ENCODE measurements around the gene TUBG2.

GRCh38 chr17:42677921-42678781 lies 19.1 kb downstream of the TUBG2 start:
- no peak for TF ChIP-seq CTCF (conservative IDR thresholded peaks at IDR 0.05)
- TF ChIP-seq EZH2 (IDR thresholded peaks at IDR 0.05; ENCODE audit: low read depth) = no peak

Measured in PC-9 (cell line).